ENCODE data around the gene RTN3.

DNA sequence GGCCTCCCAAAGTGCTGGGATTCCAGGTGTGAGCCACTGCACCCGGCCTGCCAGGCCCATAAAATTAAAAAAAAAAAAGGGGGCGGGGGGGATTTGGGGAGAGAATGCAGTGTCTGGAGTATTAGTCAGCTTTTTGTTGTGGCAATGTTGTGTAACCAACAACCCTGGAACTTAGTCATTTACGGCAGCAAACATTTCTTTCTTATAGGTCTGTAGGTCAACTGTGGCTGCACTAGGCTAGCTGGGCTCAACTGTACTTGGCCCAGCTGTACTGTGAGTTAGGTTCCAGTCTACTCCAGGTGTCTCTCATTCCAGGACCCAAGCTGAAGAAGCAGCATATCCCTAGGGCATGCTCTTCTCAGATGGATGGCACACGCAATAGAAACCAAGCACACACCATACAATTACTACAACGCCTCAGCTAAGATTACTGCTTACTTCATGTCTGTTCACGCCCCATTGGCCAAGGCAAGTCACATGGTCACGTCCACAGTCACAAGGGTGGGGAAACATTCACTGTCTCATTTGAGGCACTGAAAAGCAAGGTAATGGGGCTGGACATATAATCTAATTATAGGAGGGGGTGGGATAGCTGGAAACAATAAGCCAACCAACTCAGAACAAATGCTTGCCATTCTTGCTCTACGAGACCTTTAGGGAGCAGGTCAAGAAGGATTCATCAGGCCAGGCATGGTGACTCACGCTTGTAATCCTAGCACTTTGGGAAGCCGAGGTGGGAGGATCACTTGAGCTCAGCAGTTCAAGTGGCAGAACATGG is 121.5 kb downstream of the RTN3 start:
- TF ChIP-seq, protein P1, sequence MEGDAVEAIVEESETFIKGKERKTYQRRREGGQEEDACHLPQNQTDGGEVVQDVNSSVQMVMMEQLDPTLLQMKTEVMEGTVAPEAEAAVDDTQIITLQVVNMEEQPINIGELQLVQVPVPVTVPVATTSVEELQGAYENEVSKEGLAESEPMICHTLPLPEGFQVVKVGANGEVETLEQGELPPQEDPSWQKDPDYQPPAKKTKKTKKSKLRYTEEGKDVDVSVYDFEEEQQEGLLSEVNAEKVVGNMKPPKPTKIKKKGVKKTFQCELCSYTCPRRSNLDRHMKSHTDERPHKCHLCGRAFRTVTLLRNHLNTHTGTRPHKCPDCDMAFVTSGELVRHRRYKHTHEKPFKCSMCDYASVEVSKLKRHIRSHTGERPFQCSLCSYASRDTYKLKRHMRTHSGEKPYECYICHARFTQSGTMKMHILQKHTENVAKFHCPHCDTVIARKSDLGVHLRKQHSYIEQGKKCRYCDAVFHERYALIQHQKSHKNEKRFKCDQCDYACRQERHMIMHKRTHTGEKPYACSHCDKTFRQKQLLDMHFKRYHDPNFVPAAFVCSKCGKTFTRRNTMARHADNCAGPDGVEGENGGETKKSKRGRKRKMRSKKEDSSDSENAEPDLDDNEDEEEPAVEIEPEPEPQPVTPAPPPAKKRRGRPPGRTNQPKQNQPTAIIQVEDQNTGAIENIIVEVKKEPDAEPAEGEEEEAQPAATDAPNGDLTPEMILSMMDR (IDR thresholded peaks at IDR 0.05): no peak
- TF ChIP-seq POLR2A (IDR thresholded peaks at IDR 0.05): no peak
- TF ChIP-seq EP300 (IDR thresholded peaks at IDR 0.05): no peak

Data from upper lobe of left lung (tissue), 4 donors.